HG03280 (cell line): Measurements from ENCODE around the gene GRAPL.
"Not testable (repeated sequence)": the region's sequence is repeated elsewhere in the genome, so short reads cannot be mapped to it uniquely, and the experiment has no call there.

ENCODE experiments used
- ATAC-seq: cut with Tn5 transposase; IDR thresholded peaks from one replicate; pipeline ENCODE4 v1.9.1; 2021; ENCODE audit warnings: mild to moderate bottlenecking, moderate library complexity; ENCODE audit not compliant: unreplicated experiment

Gene GRAPL

DNA sequence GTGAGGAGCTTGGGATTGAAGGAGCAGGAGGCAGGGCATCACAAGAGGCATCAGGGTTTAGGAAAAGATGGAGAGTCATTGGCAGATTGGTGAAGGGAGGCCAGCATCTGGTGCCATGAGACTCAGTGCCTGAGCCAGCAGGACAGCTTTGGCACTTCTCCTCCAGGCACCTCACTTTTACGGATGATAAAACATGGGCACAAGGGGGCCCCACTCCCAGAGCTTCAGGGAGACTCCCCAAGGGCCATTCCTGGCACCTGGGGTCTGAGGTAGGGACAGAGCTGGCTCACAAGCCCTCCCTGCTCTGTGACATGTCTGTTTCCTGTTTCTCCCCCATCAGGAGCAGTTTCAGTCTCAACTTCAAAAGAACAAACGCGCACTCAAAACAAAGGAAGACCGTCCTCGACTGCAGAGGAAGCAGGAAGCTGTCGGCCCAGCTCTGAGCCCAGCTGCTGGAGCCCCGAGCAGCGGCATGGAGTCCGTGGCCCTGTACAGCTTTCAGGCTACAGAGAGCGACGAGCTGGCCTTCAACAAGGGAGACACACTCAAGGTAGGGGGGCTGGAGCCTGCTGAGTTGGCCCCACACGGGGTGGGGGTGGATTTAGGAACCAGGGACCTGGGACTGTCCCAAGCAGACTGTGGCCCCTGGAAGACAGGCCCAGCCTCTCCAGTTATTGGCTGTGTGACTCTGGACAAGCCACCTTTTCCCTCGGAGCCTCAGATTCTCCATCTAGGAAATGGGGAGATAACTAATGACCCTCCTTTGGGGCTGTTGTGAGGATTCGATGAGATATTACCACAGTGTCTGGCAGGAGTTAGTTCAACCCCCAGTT, at the start of gene GRAPL:
TSS of gene GRAPL (plus strand) at position 442 of the 833 bp plus-strand sequence. CDS start at position 473, 31 bp downstream.
- ATAC-seq: not testable (repeated sequence)

DNA sequence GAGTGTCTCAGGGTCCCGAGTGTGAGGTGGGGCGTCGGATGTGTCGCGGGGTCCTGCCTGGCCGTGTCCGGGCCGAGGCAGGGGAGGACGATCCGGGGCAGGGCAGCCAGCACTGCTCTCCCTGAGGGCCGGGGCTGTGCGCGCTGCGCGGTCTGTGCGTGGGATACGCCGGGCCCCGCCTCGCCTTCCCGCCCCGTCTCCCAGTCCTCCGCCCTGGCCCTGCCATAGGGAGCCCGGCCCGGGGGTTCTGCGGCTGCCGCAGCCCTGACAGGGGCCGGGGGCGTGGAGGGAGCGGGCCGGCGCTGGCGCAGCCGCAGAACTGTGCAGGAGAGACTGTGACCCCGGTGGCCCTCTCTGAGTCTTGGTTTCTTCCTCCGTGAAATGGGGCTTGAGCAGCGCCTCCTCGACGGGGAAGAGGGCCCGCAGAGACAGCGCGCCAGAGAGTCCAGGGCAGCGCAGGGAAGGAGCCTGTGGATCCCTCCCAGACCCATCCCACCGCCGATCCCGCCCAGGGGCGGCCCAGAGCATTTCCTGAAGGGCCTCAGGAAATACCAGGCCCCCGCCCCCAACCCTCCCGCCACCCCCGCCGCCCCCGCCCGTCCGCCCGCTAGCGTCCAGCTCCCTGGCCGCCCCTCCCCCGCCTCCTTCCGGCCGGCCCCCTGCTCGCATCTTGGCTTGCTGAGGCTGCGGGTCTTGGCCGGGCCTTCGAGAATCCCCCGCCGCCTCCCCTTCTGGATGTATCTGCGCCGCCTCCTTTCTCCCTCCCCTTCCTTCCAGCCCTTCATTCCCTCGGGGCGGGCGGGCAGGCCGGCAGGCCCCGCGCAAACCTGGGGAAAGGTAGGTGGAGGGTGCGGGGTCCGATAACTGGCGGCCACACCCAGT, 38.3 kb upstream of the GRAPL start:
- ATAC-seq: not testable (repeated sequence)

DNA sequence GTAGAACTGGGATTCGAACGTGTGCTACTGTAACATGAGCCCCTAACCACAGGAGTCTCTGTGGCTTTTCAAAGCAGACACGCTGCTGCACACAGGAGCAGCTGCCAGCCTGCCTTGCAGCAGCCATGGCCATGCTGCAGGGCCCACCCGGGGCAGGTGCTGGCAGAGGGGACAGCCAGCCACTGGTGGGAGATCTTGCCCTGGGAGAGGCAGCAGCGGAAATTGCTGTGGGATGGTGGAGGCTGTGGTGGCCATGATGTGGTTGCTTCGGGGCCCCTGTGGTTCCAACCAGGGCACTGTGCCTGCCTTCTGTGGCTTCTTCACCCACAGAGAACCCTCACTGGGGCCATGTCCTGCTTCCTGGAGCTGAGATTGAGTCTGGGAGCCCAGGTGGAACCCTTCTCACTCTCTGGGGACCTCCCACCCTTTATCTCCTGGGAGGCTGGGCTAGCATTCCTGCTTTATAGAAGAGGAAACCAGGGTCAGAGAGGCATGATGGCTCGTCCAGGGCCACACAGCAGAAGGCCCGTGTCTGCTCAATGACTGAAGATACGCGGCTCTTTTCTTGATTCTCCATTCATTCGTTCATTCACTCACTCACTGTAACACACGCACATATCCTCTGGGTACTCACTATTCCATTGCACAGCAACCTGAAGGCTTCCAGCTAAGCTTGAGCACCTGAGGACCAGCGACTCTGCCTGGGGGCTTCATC, 37.2 kb upstream of the GRAPL start:
- ATAC-seq: not testable (repeated sequence)

DNA sequence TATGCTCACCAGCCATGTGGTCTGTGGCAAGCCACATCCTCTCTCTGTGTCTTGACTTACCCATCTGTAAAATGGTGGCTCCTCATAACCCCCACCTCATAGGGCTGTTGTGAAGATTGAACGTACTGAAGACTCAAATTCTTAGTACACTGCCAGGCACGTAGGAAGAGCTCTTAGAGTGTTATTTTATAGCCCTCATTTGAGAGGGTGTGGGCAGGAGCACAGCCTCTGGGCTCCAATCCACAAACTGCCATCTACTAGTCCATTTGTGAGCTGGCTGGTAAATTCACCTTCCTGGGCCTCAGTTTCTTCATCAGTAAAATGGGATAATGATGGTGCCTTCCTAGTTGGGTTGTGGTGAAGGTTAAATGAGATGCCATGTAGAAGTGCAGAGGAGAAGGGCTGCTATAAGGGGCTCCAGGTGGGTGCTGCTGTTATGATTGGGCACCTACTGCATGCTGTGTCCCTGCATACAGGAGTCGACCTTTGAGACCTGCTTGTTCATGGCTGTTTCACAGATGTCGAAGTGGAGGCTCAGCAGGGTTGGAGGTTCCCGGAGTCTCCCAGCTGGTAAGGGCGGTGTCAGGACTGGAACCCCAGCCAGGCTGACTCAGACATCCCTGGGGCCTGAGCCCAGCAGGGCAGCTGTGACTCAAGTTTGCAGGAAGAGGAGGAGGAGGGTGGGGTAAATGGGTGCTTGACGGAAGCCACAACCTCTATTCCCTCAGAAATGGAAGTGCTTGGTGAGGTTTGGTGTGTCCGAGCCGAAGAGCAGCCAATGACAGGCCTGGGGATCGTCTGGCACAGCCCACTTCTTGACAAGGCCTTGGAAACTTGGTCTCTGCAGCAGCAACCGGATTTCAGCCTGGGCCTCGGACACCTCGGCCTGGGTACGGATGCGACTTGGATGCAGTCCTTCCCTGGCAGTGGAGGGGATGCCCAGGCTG, 34.4 kb upstream of the GRAPL start:
- not testable (repeated sequence) for ATAC-seq

DNA sequence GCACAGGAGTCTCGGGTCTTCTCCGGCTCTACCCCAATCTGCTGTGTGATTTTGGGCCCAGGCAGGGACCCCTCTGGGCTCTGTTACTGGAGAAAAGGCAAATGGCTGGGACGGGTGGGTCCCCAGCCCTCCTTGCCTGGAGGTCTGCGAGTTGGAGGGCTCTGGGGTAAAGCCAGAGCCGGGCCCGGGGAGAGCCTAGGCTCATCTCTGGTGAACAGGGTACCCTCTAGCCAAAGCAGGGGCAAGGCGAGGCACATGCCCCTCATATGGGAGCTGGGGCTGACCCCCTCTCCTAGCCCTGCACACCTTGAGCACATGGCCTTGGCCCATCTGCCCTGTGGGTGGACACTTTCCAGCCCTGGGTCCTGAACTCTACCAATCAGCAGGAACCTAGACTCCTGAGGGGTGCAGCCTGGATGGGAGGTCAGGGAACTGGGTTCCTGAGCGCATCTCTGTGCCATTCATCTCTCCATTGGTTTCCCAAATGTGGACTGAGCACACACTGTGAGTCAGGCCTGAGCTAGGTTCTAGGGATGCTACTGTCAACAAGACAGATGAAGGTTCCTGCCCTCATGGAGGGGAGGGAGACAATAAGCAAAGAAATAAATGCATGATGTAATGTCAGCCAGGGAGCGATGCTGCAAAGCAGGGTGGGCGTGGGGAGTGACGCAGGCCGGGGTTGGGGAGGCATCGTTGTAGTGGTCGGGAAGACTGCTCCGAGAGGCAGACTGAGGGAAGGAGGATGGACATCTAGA, 33.5 kb upstream of the GRAPL start:
- ATAC-seq: not testable (repeated sequence)

DNA sequence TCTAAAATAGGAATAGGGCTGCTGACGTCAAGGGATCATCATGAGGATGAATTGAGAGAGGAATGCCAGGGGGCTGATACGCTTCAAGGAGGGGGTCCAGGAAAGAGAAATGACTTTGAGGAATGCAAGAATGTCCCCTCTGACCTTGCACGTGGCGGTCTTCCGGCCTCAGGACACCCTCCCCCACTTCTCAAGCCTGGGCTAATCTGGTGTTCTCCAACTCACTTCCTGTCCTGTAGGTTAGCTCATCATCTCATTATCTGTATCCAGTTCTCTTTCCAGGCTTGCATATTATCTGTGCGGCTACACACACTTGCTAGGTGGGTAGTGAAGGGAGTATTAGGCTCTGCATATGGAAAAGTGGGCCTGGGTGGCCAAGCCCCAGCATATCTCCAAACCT, 18.9 kb upstream of the GRAPL start:
- ATAC-seq: not testable (repeated sequence)

DNA sequence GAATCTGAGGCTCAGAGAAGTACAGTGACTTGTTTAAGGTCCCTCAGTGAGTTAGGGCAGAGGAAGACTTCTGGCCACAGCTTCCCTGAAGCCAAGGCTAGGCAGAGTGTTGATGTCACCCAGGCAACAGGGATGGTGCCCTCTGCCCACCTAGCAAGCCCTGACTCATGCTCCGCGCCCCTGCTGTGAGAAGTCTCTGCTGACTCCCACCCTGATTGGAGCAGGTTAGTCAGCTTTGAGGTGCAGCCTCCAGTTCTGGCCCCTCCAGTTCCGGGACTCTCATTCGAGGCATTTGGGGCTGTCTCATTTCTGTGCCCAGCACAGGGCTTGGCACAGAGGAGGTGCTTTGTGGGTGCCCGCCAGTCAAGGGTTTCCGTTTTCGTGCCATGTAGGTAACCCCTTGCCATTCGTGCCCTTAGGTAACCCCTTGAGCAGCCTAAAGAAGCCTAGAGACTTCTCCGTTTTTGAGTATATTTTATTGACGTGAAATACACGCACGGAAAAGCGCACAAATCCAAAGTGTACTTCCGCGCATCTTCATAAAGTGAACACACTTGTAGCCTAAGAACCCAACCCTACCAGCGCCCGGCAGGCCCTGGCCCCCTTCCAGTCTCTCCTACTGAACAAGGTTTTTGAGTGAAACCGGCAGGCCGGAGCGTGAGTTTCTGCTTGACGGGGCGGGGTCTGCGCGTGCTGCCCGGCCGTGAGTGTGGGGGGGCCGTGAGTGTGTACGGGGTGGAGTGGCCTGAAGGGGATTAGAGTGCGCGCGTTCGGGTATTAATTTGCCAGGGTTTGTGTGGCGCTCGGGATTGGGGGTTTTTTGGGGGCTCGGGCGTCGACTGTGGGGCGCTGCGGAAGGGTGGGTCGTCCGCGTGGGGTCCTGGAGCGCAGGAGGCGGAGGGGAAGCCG, 16.9 kb upstream of the GRAPL start:
- peak; percentile 14 for ATAC-seq

DNA sequence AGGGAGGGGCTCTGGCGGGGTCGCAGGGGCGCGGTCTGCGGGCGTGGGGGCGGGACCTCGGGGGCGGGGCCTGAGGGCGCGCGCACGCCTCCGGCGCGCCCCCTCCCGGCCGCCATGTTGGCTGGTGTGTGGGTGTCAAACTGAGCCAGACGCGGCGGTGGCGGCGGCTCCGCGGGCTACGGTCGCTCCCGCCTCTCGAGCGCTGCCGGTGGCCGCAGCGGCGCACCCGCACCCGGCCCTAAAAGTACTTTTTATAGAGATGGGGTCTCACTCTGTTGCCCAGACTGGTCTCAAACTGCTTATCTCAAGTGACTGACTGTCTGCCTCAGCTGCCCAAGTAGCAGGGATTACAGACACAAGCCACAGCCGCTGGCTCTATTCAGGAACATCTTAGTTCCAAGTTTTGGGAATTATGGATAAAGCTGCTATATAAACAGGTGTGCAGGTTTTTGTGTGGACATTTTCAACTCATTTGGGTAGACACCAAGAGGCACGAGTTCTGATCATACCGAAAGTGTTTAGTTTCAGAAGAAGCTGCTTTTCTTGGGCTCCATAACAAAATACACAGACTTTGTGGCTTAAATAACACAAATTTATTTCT, 16.2 kb upstream of the GRAPL start:
- peak; percentile 74 for ATAC-seq

DNA sequence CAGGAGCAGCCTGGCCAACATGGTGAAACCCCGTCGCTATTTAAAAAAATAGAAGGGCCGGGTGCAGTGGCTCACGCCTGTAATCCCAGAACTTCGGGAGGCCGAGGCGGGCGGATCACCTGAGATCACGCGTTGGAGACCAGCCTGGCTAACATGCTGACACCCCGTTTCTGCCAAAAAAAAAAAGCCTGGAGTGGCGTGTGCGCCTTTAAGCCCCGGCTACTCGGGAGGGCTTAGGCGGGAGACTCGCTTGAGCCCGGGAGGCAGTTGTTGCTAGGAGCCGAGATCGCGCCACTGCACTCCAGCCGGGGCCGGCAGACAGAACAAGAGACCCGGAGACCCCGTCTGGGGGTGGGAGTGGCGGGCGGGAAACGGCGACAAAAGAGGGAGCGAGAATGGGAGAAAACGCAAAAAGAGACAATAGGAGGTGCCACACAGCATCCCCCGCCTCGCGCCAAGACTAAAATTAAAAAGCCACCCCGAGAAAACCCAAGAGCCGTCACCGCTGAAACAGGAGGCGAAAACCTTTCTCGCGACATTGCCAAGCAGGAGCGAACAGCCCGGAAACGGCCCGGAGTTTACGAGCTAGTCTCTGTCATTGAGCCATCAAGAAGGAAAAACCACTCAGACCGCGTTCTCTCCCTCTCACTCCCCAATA, 15.5 kb upstream of the GRAPL start:
- ATAC-seq: peak; percentile 41

DNA sequence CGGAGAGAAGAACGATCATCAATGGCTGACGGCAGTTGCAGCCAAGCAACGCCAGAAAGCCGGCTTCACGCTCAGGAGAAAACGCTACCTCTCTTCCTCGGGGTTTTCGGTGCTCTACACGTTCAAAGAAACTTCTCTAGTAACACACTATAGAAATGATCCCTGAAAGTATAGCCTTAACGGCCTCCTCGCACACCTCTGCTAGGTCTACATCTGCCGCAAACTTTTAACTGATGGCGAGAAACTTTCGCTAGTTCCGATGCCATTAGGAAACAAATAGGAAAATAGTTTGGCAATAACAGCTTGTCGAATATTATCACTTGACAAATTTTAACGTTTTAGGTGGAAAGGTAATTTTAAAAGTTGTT, 14.9 kb upstream of the GRAPL start:
- ATAC-seq: not testable (repeated sequence)

DNA sequence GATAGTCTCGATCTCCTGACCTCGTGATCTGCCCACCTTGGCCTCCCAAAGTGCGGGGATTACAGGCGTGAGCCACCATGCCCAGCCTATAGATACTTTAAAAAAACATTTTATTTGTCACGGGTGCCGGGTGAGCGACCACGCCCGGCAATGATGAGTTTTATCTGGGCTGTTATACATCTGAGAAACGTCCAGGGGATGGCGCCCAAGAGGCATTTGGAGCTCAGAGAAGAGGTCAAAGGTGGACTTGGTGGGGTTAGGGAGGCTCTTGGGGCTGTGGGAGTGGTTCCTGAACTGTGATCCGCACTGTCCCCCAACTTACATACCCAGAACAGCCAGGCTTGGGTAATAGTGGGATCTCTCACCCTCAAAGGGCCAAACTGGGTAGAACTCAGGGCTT, 8.7 kb upstream of the GRAPL start:
- ATAC-seq: not testable (repeated sequence)

DNA sequence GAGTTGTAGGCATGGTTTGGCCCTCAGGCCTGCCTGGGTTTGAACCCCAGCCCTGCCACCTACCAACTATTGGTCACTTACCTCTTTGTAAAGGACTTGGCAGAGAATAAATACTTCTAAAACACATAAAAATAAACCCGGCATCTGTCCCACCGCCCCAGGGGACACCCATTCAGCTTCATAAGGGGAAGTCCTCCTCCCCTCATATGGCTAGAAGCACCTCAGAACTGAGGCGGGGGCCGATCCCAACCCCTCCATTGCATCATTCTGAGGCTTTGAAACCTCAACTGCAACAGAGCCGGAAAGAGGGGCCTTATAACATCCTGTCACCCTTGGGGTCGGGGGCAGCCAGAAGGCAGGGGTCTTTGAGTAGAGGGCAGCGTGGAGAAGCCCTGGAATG, 2.1 kb upstream of the GRAPL start:
- not testable (repeated sequence) for ATAC-seq

DNA sequence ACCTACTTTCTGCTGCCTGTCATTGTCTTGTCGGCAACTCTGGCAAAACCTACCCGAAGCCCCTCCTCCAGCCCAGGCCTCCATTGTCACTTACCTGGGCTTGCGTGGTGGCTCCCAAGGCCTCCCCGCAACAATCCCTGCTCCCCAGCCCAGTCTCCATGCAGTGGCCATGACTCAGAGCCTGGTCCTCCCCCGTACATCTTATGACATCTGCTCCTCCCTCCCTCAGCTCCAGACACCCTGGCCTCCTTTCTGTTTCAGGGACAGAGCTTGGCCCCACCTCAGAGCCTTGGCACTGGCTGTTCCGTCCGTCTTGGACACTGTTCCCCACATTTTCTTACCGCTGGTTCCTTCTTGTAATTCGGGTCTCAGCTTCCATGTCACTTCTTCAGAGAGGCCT, 2.1 kb downstream of the GRAPL start:
- not testable (repeated sequence) for ATAC-seq

DNA sequence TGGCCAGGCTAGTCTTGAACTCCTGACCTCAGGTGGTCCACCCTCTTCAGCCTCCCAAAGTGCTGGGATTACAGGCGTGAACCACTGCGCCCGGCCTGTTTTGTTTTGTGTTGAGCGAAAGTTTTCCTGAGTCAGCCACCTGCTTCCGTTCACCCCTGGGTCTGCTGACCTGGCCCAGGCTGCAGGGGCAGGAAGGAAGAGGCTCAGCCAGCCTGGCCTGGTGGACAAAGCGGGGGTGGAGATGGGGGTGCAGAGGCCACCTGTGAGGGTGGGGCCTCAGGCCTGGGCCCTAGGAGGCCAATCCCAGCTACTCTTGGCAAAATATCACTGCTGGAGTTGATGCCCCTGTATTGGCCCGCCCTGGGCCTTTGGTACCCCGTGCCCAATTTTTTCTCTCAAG, 3.7 kb downstream of the GRAPL start:
- not testable (repeated sequence) for ATAC-seq

DNA sequence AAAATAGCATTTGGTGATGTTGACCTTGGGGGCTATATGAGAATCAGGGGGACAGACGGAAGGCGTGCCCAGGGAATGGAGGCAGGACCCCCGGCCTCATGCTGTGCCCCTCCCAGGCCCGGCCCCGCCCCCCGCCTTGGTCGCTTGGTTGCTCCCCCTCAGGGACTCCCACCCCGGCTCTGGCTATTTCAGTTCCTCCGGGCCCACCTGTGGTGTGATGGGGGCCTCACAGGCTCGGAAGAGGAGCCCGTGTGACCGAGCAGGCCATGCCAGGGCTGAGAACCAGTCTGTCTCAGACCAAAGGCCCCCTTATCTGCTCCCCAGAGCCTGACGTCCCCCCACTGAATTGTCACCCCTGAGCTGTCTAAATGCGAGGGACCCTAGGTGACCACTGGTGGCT, 4.4 kb downstream of the GRAPL start:
- not testable (repeated sequence) for ATAC-seq

DNA sequence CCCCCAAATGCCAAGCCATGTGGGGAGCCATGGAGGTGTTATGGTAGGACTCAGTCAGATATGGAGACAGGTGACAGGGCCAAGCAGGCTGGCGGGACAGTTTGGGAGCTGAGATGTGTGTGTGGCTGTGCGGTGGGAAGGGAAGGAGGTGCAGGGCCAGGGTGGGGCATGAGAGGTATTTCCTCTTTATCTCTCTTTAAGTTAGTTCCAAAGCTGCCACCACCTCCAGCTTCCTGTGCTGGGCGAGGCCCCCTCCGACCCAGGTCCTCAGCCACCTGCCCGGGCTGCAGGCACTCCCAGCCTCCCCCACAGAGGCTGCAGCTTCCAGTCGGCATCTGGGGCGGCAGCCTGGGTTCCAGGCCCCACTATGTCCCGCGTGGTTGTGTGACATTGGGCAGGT, 6.4 kb downstream of the GRAPL start:
- ATAC-seq: not testable (repeated sequence)

DNA sequence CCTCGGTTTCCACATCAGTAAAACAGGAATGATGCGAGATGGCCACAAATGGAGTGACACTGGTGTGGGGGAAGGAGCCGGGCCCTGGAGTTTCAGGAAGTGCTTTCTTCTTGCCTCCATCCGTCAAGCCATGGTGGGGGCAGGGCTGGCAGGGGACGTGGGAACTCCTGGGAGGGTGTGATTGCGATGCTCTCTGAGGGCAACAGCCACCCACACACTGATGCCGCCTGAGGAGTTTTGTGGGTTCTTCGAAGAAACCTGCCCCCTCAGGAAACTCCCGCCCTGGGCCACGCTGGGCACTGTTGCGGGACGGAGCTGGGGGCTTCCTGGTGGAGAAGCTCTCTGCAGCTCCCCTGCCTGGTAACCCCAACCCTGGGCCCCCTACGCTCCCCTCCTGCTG, 8.0 kb downstream of the GRAPL start:
- ATAC-seq: not testable (repeated sequence)
